AG04449 (cell line): ENCODE measurements around the gene COL5A1.

Experiments used
- CTCF ChIA-PET: fragments of 350-600 bp; formaldehyde crosslinking; extraction: SDS; loops from one replicate; lab custom pipeline; 2021; ENCODE audit warnings: antibody characterized with exemption; lab: Yijun Ruan, JAX
- POLR2A ChIA-PET: fragments of 400-600, 350-600 bp; formaldehyde crosslinking; extraction: SDS; loops from one replicate; lab custom pipeline; 2020; ENCODE audit warnings: antibody characterized with exemption, inconsistent platforms; lab: Yijun Ruan, JAX
- DNase-seq: peaks from one replicate; pipeline ENCODE4 v3.0.0-alpha.2; 2010; ENCODE audit warnings: low read depth, low spot score
- H3K4me3 ChIP-seq: 2 replicates; pipeline ENCODE4 v1.5.1; 2011; ENCODE audit warnings: low read depth, mild to moderate bottlenecking, control low read depth, low read length
- TF ChIP-seq, protein P1 (sequence below): IDR thresholded peaks from one replicate; pipeline ENCODE4 v1.5.1; 2011; ENCODE audit warnings: mild to moderate bottlenecking, moderate library complexity, low read length, control low read depth, inconsistent platforms; ENCODE audit not compliant: insufficient read depth; ENCODE audit errors: missing control alignments

The COL5A1 gene

DNA sequence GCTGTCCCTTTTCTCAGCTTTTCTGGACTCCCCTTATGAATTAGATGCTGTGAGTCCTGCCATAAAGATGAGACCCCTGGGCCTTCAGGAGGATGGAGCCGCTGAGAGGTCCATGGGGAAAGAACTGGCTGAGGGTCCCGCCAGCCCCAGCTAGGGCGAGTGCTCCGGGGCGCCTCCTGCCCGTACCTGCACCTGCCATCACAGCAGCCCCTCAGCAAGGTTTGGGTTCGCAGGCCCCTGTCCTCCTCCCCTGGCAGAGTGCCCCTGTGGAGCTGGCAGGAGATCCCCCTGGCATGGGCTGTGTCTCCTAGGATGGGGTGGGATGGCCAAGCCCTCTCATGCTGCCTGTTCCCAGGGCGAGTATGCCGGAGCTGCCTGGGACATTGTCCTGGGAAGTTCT, 64.2 kb downstream of the COL5A1 start:
- DNase-seq: no peak
- no peak overlapping the region for H3K4me3 ChIP-seq
- ChIA-PET POLR2A (interaction anchor here (0.5 kb wide), 1 partner anchor 17 kb away, joined by 3 read pairs; no protein-coding TSS in a partner anchor), CTCF (interaction anchor here (0.8 to 2.4 kb wide), 6 partner anchors 8 to 256 kb away, joined by 3 to 16 read pairs (median 8); no protein-coding TSS in a partner anchor)
- TF ChIP-seq, protein P1, sequence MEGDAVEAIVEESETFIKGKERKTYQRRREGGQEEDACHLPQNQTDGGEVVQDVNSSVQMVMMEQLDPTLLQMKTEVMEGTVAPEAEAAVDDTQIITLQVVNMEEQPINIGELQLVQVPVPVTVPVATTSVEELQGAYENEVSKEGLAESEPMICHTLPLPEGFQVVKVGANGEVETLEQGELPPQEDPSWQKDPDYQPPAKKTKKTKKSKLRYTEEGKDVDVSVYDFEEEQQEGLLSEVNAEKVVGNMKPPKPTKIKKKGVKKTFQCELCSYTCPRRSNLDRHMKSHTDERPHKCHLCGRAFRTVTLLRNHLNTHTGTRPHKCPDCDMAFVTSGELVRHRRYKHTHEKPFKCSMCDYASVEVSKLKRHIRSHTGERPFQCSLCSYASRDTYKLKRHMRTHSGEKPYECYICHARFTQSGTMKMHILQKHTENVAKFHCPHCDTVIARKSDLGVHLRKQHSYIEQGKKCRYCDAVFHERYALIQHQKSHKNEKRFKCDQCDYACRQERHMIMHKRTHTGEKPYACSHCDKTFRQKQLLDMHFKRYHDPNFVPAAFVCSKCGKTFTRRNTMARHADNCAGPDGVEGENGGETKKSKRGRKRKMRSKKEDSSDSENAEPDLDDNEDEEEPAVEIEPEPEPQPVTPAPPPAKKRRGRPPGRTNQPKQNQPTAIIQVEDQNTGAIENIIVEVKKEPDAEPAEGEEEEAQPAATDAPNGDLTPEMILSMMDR: no peak

GRCh38 chr9:134706522-134706921, 64.9 kb downstream of the COL5A1 start:
- ChIA-PET CTCF (interaction anchor here (1.3 to 2.4 kb wide), 5 partner anchors 9 to 257 kb away, joined by 3 to 16 read pairs (median 9); no protein-coding TSS in a partner anchor), POLR2A (no interaction called here)
- DNase-seq: no peak
- H3K4me3 ChIP-seq: no peak overlapping the region
- TF ChIP-seq, protein P1: no peak

GRCh38 chr9:134707031-134707680, 65.6 kb downstream of the COL5A1 start:
- TF ChIP-seq, protein P1: no peak
- DNase-seq: peak; percentile 45
- H3K4me3 ChIP-seq: no peak overlapping the region
- POLR2A ChIA-PET: no interaction called here
- CTCF ChIA-PET: interaction anchor here (1.3 to 2.4 kb wide), 5 partner anchors 9 to 258 kb away, joined by 3 to 16 read pairs (median 9); no protein-coding TSS in a partner anchor

DNA sequence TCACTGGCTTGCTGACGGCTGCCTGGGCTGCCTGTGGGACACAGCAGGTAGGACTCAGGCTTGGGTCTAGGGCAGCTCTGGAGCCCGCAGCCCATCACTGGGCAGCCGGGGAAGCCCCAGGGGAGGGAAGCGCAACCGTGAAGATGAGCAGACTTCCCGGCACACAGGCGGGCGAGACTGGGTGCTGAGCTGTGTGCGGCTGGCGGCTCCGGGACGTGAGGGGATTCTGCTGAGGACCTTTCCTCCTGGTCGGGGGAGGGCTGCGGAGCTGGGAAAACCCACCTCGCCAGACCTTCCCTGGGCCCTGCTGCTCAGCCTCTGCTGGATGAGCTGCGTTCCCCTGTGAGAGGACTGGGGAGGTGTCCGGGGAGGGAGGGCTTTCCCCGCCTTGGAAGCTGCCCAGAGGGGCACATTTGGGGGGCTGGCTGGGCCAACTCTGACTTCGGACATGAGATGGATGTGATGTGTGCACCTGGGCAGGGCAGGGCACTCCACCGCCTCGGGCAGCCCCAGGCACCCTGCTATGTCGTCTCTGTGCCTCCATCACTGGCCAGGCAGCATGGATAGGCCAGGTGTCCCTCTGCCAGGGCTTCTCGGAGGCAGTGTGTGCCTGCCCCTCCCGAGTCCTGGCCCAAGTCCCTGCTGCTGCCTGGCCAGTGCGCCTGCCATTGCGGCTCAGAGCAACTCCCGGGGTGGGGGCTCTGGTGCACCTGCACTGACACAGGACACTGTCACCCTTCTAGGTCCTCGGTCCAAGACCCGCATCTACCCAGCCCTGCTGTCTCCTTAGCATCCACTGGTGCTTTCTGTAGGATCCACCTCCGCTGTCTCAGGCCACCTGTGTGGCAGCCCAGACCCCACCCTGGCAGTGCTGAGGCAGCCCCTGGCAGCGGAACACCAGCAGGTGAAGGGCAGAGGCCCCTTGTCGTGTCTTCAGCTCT, 66.4 kb downstream of the COL5A1 start:
- CTCF ChIA-PET: interaction anchor here (2.1 to 2.4 kb wide), 2 partner anchors 18 to 258 kb away, joined by 9 to 13 read pairs; no protein-coding TSS in a partner anchor
- H3K4me3 ChIP-seq: no peak overlapping the region
- POLR2A ChIA-PET: no interaction called here
- TF ChIP-seq, protein P1: no peak
- no peak for DNase-seq

- TF ChIP-seq, protein P1: no peak
- ChIA-PET POLR2A (no interaction called here), CTCF (no interaction called here)
- H3K4me3 ChIP-seq: no peak overlapping the region
- DNase-seq: no peak
These were observed 67.1 kb downstream of the COL5A1 start for GRCh38 chr9:134708672-134709038.
